Endothelial cell of umbilical vein (primary cell): ENCODE data around the gene C6orf136. TPM values are rescaled to one million over a fixed set of nuclear protein-coding genes. Genes with fewer than 3 reads are reported as not detected.
A peak's percentile ranks its signal among the peaks of the same experiment; 100 is the strongest.

Experiments
- BruUV-seq: library from RNA; stranded (reverse); fragments of 400-500 nt; replicated peaks from 2 replicates; lab custom pipeline; 2021; lab: Mats Ljungman, UMichigan
- CTCF ChIA-PET: fragments of 300-600, 350-600 bp; sonication (Branson Sonifier 250); formaldehyde crosslinking; loops from one replicate; lab custom pipeline; 2021; ENCODE audit warnings: antibody characterized with exemption, inconsistent platforms; lab: Charles Lee
- POLR2A ChIA-PET: fragments of 300-600, 350-600 bp; sonication (Branson Sonifier 250); formaldehyde crosslinking; loops from one replicate; lab custom pipeline; 2021; ENCODE audit warnings: antibody characterized with exemption, inconsistent platforms; lab: Charles Lee
- DNase-seq: peaks from one replicate; pipeline ENCODE4 v3.0.0-alpha.2; 2011; ENCODE audit warnings: low read depth, low spot score
- FAIRE-seq: peaks from 2 replicates; lab custom pipeline; 2011; peaks lifted over from hg19 to GRCh38; lab: Jason Lieb, UNC
- H2AFZ ChIP-seq: 2 replicates; pipeline ENCODE4 v1.6.0; 2012; ENCODE audit warnings: low read depth, low read length, control low read depth, inconsistent platforms
- H3K27ac ChIP-seq: 2 replicates; pipeline ENCODE4 v1.5.1; 2011; ENCODE audit warnings: low read depth, mild to moderate bottlenecking, control low read depth, low read length, moderate library complexity; ENCODE audit not compliant: insufficient read depth
- H3K27me3 ChIP-seq, 2 experiments: 2 replicates each; pipeline versions ENCODE4 v1.6.0 to v1.6.1; 2011; ENCODE audit warnings: low read length in 2 of 2, mixed read lengths in 1 of 2; ENCODE audit not compliant: control insufficient read depth in 2 of 2, insufficient read depth in 2 of 2
- H3K36me3 ChIP-seq, 2 experiments: 2 replicates in 1 of 2; 3 replicates in 1 of 2; pipeline ENCODE4 v1.5.1; 2011; ENCODE audit warnings: low read length in 2 of 2, mild to moderate bottlenecking in 1 of 2, moderate library complexity in 1 of 2; ENCODE audit not compliant: control insufficient read depth in 2 of 2, insufficient read depth in 2 of 2; ENCODE audit errors: extremely low read depth in 1 of 2
- H3K4me1 ChIP-seq: 3 replicates; pipeline ENCODE4 v1.5.1; 2011; ENCODE audit warnings: mild to moderate bottlenecking, low read length; ENCODE audit not compliant: control insufficient read depth, insufficient read depth; ENCODE audit errors: extremely low read depth
- H3K4me2 ChIP-seq: 2 replicates; pipeline ENCODE4 v1.6.1; 2011; ENCODE audit warnings: low read length, control low read depth, mixed read lengths; ENCODE audit not compliant: insufficient read depth
- H3K4me3 ChIP-seq, 3 experiments: fragments of 200-600 bp in 1 of 3; sonication (generic), shearing (Covaris generic) in 1 of 3; replicated peaks in 1 of 3; 2 replicates each; pipeline ENCODE4 v1.5.1; 2011 to 2016; ENCODE audit warnings: control low read depth in 3 of 3, low read length in 3 of 3, mild to moderate bottlenecking in 2 of 3, inconsistent platforms in 1 of 3, low read depth in 1 of 3, moderate library complexity in 1 of 3; ENCODE audit not compliant: insufficient read depth in 1 of 3
- H3K79me2 ChIP-seq: 2 replicates; pipeline ENCODE4 v1.6.0; 2012; ENCODE audit warnings: low read length, inconsistent platforms; ENCODE audit not compliant: control insufficient read depth, insufficient read depth
- H3K9ac ChIP-seq: replicated peaks from 2 replicates; pipeline ENCODE3; 2011; ENCODE audit warnings: low read length, control low read depth; ENCODE audit not compliant: insufficient read depth; ENCODE audit errors: extremely low read depth
- H3K9me1 ChIP-seq: replicated peaks from 3 replicates; pipeline ENCODE4 v1.6.0; 2011; ENCODE audit warnings: mild to moderate bottlenecking, low read length; ENCODE audit not compliant: control insufficient read depth, insufficient read depth; ENCODE audit errors: extremely low read depth
- H3K9me3 ChIP-seq: replicated peaks from 2 replicates; pipeline ENCODE4 v1.5.1; 2012; ENCODE audit warnings: low read length, inconsistent platforms; ENCODE audit not compliant: control insufficient read depth, insufficient read depth
- H4K20me1 ChIP-seq: replicated peaks from 2 replicates; pipeline ENCODE3; 2011; ENCODE audit warnings: mild to moderate bottlenecking, low read length; ENCODE audit not compliant: control insufficient read depth, insufficient read depth; ENCODE audit errors: extremely low read depth
- EZH2 ChIP-seq: IDR thresholded peaks from 2 replicates; pipeline ENCODE4 v1.6.1; 2012; ENCODE audit warnings: borderline replicate concordance, low read depth, mild to moderate bottlenecking, moderate library complexity, low read length, inconsistent platforms; ENCODE audit not compliant: severe bottlenecking
- FOS ChIP-seq: IDR thresholded peaks from 2 replicates; pipeline ENCODE4 v1.6.1; 2011; ENCODE audit warnings: mild to moderate bottlenecking, low read length, moderate library complexity, borderline replicate concordance; ENCODE audit not compliant: insufficient read depth
- GATA2 ChIP-seq: IDR thresholded peaks from 2 replicates; pipeline ENCODE4 v1.7.0; 2011; ENCODE audit warnings: low read depth, mild to moderate bottlenecking, moderate library complexity, mixed read lengths, low read length; ENCODE audit not compliant: insufficient read length, insufficient read depth
- JUN ChIP-seq: IDR thresholded peaks from 2 replicates; pipeline ENCODE4 v1.6.1; 2011; ENCODE audit warnings: borderline replicate concordance, low read depth; ENCODE audit not compliant: insufficient read length, insufficient read depth
- MYC ChIP-seq: IDR thresholded peaks from one replicate; pipeline ENCODE4 v1.6.1; 2011; ENCODE audit warnings: mild to moderate bottlenecking, low read depth, low read length
- POLR2A ChIP-seq: IDR thresholded peaks from 2 replicates; pipeline ENCODE4 v1.6.1; 2012; ENCODE audit warnings: low read depth, mild to moderate bottlenecking, control low read depth, low read length
- POLR2AphosphoS5 ChIP-seq: IDR thresholded peaks from 2 replicates; pipeline ENCODE4 v1.6.1; 2012; ENCODE audit warnings: low read depth, mild to moderate bottlenecking, control low read depth, low read length, moderate library complexity; ENCODE audit not compliant: insufficient read depth
- dilution Hi-C: fragments of 300-500 bp; cut with MboI; formaldehyde crosslinking; loops from one replicate; pipeline ENCODE4 v1.15.0; 2019; ENCODE audit warnings: low sequenced_read_pairs; ENCODE audit not compliant: extremely low pct_ligation_motif_present
- intact Hi-C: fragments of 100-400 bp; cut with micrococcal nuclease; formaldehyde crosslinking; loops from one replicate; pipeline ENCODE4 v1.10.0; 2022
- polyA plus RNA-seq, 4 experiments: library from polyadenylated mRNA; depleted of rRNA in 3 of 4; stranded (reverse) in 3 of 4; unstranded in 1 of 4; fragments of >200 nt; gene quantifications; 2 replicates each; pipeline versions ENCODE4 v1.2.1 to v1.2.3, GENCODE V29; 2011 to 2012; ENCODE audit warnings: missing spikeins in 1 of 4
- total RNA-seq: library from RNA; stranded (reverse); gene quantifications from 2 replicates; pipeline ENCODE4 v1.2.3, GENCODE V29; 2021
- TF ChIP-seq, protein P1 (sequence below), 2 donors: IDR thresholded peaks; 1 replicate in 1 of 2; 2 replicates in 1 of 2; pipeline ENCODE4 v1.5.1; 2011; ENCODE audit warnings: low read length in 2 of 2, mild to moderate bottlenecking in 2 of 2, moderate library complexity in 2 of 2, control low read depth in 1 of 2, inconsistent platforms in 1 of 2, low read depth in 1 of 2; ENCODE audit not compliant: insufficient read depth in 1 of 2; ENCODE audit errors: extremely low read depth in 1 of 2

The C6orf136 gene
- total and polyA plus RNA-seq, 2 donors (not counting 3 experiments of a cell fraction or from before 2014, with no cell fraction given) = 19.1 to 21.0 TPM

- no TSS peak for BruUV-seq
- dilution Hi-C loops = no loop called here
- ChIA-PET CTCF (no interaction called here), POLR2A (no interaction called here)
- Histone ChIP-seq H2AFZ (no peak overlapping the region), H3K9me1 (no peaks in the 10 kb centered on the region), H3K9ac (no peak overlapping the region), H3K4me1 (peaks cover 8% of the 10 kb centered on the region), H3K4me3 (no peak overlapping the region), H4K20me1 (no peaks in the 10 kb centered on the region), H3K79me2 (peaks cover 20% of the 10 kb centered on the region), H3K27ac (no peak overlapping the region), H3K27me3 (no peaks in the 10 kb centered on the region), H3K36me3 (peaks cover 2 to 15% of the 10 kb centered on the region in 2 experiments), H3K9me3 (no peaks in the 10 kb centered on the region), H3K4me2 (no peak overlapping the region)
- FAIRE-seq (no peak), DNase-seq (no peak)
- intact Hi-C loops = no loop called here
- no peak for TF ChIP-seq JUN
- TF ChIP-seq POLR2AphosphoS5 = no peak
Measured at GRCh38 chr6:30644769-30645168, 2.2 kb upstream of the C6orf136 start.

DNA sequence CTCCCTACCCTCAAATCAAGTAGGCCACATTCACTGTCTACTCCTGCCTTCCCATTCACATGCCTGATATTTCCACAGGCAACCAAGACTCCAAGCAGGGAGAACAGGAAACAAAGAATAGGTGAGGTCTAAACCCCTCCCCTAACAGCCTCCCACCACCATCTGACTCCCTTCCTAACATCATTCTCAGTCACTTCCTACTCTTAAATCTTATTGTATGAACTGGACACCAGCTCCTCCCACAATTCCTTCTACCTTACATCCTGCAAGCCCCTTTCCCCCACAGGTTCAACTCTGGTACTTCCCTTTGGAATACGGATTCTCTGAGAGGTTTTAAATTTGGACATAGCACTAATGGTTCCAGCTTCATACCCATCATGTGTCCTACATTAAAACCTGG, 944 bp upstream of the C6orf136 start:
- DNase-seq (no peak), FAIRE-seq (no peak)
- H3K79me2 ChIP-seq = peaks cover 20% of the 10 kb centered on the region
- peaks cover 8% of the 10 kb centered on the region for H3K4me1 ChIP-seq
- no peaks in the 10 kb centered on the region for H3K9me1 ChIP-seq
- POLR2A ChIA-PET = no interaction called here
- CTCF ChIA-PET = no interaction called here
- intact Hi-C loops (loop anchor here (2.0 kb wide), 1 partner anchor 75 kb away; the partner anchor contains the start of gene TUBB), dilution Hi-C loops (no loop called here)
- BruUV-seq = no TSS peak
- peak overlapping the region; percentile 60 for H3K4me2 ChIP-seq
- no peaks in the 10 kb centered on the region for H4K20me1 ChIP-seq
- H3K36me3 ChIP-seq = peaks cover 2 to 9% of the 10 kb centered on the region in 2 experiments
- H2AFZ ChIP-seq = no peak overlapping the region
- H3K27ac ChIP-seq = no peak overlapping the region
- H3K9ac ChIP-seq = no peak overlapping the region
- no peaks in the 10 kb centered on the region for H3K9me3 ChIP-seq
- no peaks in the 10 kb centered on the region for H3K27me3 ChIP-seq
- TF ChIP-seq, protein P1, sequence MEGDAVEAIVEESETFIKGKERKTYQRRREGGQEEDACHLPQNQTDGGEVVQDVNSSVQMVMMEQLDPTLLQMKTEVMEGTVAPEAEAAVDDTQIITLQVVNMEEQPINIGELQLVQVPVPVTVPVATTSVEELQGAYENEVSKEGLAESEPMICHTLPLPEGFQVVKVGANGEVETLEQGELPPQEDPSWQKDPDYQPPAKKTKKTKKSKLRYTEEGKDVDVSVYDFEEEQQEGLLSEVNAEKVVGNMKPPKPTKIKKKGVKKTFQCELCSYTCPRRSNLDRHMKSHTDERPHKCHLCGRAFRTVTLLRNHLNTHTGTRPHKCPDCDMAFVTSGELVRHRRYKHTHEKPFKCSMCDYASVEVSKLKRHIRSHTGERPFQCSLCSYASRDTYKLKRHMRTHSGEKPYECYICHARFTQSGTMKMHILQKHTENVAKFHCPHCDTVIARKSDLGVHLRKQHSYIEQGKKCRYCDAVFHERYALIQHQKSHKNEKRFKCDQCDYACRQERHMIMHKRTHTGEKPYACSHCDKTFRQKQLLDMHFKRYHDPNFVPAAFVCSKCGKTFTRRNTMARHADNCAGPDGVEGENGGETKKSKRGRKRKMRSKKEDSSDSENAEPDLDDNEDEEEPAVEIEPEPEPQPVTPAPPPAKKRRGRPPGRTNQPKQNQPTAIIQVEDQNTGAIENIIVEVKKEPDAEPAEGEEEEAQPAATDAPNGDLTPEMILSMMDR (IDR thresholded peaks at IDR 0.05; ENCODE audit: extremely low read depth in 1 of 2, insufficient read depth in 1 of 2, low read depth in 1 of 2, low read length in 2 of 2) = no peak
- TF ChIP-seq GATA2 (no peak), POLR2A (no peak), FOS (no peak), JUN (no peak), POLR2AphosphoS5 (no peak), EZH2 (no peak), MYC (no peak)
- no peak overlapping the region for H3K4me3 ChIP-seq
